Measurements from ENCODE around the gene EIF1AD. TPM values are rescaled to one million over a fixed set of nuclear protein-coding genes. Genes with fewer than 3 reads are reported as not detected.
"Not testable (repeated sequence)": the region's sequence is repeated elsewhere in the genome, so short reads cannot be mapped to it uniquely, and the experiment has no call there.

EIF1AD gene
- total RNA-seq, 1 experiment from 2014 or later = 46.0 TPM

GRCh38 chr11:66022401-66023185 is 20.6 kb upstream of the EIF1AD start:
- peak; percentile 66 for DNase-seq (ENCODE audit: low read depth)

- peak; percentile 91 for DNase-seq (ENCODE audit: low read depth)
Observed at GRCh38 chr11:66020618-66021357, 18.8 kb upstream of the EIF1AD start.

GRCh38 chr11:66020212-66020611 is 18.3 kb upstream of the EIF1AD start:
- no peak for DNase-seq (ENCODE audit: low read depth)

DNA sequence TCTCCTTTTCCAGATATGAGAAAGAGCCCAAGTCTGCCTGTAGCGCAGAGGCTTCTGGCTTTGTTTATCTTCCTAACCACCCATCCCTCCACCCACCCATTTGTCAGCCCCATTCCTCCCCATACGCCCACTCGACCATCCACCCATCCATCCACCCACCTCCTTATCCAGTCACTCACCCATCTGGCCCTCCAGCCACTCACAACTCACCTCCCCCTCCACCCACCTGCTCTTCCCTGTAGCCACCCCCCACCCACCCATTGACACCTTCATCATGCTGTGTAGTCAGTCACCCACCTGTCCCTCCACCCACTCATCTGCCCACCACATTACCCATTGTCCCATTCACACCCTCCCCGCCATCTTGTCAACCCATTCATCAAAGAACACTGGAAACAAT is 15.4 kb upstream of the EIF1AD start:
- no peak for DNase-seq (ENCODE audit: low read depth)

DNA sequence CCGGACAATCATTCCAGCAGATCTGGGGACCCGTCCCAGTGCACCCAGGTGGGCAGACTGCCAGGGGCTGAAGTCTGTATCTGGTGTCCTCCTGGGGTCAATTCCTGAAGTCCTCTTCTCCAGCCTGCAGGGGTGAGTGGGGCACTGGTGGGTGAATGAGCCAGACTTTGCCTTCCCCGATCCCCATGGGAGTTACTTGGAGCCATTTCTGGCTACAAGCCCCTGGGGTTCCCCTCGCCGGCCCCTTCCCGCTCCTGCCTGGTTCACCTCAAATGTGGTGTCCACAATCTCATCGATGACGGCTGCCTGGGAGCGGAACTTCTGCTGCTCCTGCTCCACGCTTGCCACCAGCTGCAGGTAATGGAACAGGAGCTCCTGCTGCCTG is 14.8 kb upstream of the EIF1AD start:
- DNase-seq (ENCODE audit: low read depth) = no peak

DNA sequence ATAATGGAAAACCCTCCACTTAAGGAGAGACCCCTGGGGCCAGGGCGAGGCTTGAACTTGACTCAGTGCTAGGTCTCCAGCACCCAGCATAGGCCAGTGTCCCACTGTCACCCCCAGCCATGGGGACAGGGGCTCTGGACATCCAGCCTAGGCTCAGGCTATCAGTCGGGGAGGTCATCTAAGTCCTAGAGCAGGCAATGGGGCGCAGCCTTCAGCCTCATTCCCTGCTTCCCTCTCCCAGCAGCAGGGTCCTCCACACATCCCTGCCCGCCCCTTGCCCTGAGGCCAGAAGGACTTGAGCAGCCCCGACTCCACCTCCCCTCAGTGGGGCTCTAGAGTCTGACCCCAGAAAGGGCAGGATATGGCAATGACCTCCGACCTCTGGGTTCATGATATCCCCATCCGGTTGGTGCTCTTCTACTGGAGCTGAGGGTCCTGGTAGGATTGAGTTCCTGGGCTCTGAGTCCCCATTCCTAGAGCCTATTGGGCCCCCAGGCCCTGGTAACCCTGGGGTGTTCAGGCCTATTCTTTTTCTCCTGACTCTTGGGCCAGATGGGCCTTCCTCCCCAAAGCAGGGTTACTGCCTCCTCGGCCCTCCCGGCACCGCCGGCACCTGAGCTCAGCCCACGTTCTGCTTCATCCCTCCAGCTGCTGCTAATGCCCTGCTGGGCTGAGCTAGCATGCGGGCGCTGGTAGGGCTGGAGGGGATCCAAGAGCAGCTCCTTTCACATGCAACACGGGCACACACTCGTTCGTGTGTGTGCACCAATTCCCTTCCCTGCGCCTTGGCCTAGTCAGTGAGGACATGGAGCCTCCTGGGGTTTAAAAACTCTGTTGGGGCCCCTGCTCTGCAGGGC is 14.2 kb upstream of the EIF1AD start:
- DNase-seq (ENCODE audit: low read depth) = no peak

GRCh38 chr11:66015454-66015881 is 13.5 kb upstream of the EIF1AD start:
- peak; percentile 95 for DNase-seq (ENCODE audit: low read depth)

DNA sequence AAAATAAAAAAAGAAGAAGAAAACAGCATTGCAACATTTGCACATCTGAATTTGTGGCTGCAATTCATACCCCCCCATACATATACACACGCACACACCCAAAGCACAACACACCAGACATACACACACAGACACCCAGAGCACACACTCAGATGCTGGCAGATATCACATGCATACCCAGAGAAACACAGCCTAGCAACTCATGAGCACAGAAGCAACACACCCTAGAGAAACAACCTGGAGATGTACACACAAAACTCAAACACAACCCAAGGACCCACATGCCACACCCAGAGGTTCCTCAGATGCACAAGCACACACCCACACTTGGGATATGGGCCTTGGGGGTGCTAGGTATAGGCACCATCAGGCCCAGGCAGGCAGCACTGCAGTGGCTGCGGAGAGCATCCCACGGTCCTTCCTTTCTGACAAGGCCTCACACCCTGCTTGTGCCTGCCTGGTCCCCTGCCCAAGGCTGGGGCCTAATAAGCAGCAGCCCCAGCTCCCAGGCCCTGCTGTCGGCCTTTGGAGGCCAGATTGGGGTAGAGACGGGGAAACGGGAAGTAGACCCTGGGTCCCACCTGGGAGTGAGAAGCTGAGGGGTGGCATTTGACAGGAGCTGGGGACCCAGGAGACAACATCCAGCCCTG is 13.0 kb upstream of the EIF1AD start:
- DNase-seq (ENCODE audit: low read depth) = no peak

DNA sequence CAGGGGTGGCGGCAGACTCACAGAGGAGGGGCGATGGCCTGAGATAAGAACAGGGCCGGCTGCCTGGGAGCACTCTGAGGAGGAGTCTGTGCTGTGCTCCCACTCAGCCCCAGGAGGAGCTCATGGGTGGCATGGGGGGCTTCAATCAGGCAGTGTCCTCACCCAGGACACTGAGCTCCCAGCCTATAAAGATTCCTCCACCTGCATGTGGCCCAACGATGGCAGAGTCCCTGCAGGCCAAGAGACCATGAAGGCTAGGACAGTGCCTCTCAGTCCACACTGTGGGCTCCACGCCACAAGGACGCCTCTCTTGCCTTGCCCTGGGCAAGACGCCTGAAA is 11.8 kb upstream of the EIF1AD start:
- DNase-seq (ENCODE audit: low read depth) = no peak

GRCh38 chr11:66012946-66013761 is 11.2 kb upstream of the EIF1AD start:
- DNase-seq (ENCODE audit: low read depth) = peak; percentile 96

GRCh38 chr11:66012371-66012945 is 10.5 kb upstream of the EIF1AD start:
- peak; percentile 48 for DNase-seq (ENCODE audit: low read depth)

GRCh38 chr11:66011785-66012303 is 9.9 kb upstream of the EIF1AD start, which contains the start of gene CST6:
TSS of gene CST6 (plus strand) at chr11:66012008. CDS start at chr11:66012045, 37 bp downstream.
- DNase-seq (ENCODE audit: low read depth) = no peak

- DNase-seq (ENCODE audit: low read depth) = peak; percentile 89
Observed at GRCh38 chr11:66011239-66011784, 9.4 kb upstream of the EIF1AD start.

- not testable (repeated sequence) for DNase-seq (ENCODE audit: low read depth)
Observed at GRCh38 chr11:66010036-66010435, 8.1 kb upstream of the EIF1AD start.

- DNase-seq (ENCODE audit: low read depth) = peak; percentile 78
Observed at GRCh38 chr11:66008468-66009101, 6.6 kb upstream of the EIF1AD start.

- DNase-seq (ENCODE audit: low read depth) = no peak
Observed at GRCh38 chr11:66008095-66008467, 6.1 kb upstream of the EIF1AD start.

DNA sequence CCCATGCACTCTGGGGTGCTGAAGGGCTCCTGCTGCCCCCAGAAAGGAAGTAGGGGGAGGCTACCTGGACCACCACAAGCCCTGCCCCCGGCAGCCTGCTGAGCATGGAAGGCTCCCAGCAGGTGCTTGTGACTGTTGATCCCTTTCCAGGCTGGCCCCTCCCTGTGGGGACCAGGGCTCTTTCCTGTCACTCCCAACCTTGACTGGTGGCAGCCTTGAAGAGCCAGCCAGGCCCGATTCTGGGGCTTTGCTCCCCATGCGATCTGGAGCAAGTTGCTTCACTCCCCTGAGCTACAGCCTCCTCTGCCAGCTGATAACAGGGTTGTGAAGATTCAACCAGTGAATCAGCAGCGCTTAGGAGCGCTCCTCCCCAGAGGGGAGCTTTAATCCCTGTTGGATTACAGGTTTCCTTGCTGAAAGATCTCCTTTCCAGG is 5.3 kb upstream of the EIF1AD start:
- DNase-seq (ENCODE audit: low read depth) = peak; percentile 34

DNA sequence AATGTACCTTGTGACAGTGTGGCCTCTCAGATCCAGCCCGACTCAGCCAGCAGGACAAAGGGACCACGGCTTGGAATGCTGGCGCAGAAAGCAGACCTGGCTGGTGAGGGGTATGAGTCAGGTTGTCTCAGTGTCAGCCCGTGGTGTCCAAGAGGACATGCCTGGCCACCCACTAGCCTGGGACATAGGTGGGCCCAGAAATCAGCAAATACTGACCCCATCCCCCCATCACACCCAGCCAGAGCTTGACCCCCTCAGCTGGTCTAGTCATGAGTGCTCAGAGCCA is 4.9 kb upstream of the EIF1AD start:
- DNase-seq (ENCODE audit: low read depth) = peak; percentile 44

DNA sequence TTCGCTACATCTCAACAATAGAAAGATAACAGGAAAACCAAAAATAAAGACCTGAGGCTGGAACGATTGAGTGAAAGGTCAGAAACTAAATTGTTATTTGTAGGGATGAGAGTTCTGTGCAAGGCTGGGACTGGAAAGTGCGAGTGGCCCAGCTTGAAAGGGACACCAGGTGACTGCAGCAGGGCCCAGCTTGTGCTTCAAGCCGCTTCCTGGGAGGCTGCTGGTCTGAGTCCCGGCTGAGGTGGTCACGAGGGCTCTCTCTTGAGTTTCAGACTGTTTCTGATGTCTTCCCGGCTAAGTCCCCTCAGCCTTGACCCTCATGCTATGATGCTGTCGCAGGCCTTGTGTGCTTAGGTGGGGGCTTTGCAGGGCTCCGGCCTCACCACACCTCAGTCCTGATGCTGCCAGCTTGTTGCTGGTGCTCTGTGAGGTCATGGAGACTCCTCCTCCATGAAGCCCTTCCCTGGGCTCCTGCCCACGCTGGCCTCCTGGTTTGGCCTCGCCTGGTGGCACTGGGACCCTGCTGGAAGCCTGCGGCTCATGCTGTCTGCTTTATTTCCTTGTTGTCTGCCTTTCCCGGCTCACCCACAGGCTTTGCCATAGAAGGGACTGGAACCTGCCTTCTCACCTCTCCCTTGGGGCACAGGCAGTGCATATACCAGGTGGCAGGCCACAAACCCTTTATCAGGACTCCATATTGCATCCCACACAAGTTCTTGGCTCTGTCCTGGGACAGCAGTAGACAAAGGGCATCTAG is 4.4 kb upstream of the EIF1AD start:
- DNase-seq (ENCODE audit: low read depth) = no peak

Data from M059J (cell line).